Psoas muscle (tissue), 8 donors: ENCODE measurements around the gene GPR142. TPM values are rescaled to one million over a fixed set of nuclear protein-coding genes. Genes with fewer than 3 reads are reported as not detected.

Source experiments
- ATAC-seq, 4 donors: fragments of 200-7000 bp; cut with Tn5 transposase; one replicate each; pipeline ENCODE4 v1.9.1; 2020; ENCODE audit warnings: moderate library complexity in 3 of 4, mild to moderate bottlenecking in 2 of 4
- DNase-seq, 2 donors: peaks; one replicate each; pipeline ENCODE4 v3.0.0-alpha.2; 2020
- H3K27ac ChIP-seq: fragments of 200-600 bp; one replicate; pipeline ENCODE4 v1.8.0; 2022
- H3K27me3 ChIP-seq, 3 donors: fragments of 200-600 bp in 1 of 3; one replicate each; pipeline versions ENCODE4 v1.6.1 to v1.8.0; 2013 to 2022; ENCODE audit warnings: low read length in 2 of 3, mild to moderate bottlenecking in 2 of 3, moderate library complexity in 1 of 3; ENCODE audit not compliant: insufficient read depth in 3 of 3
- H3K36me3 ChIP-seq, 2 donors: fragments of 200-600 bp in 1 of 2; one replicate each; pipeline versions ENCODE4 v1.6.1 to v1.8.0; 2013 to 2022; ENCODE audit warnings: low read depth in 1 of 2, mild to moderate bottlenecking in 1 of 2, moderate library complexity in 1 of 2; ENCODE audit not compliant: insufficient read depth in 1 of 2
- H3K4me1 ChIP-seq: fragments of 200-600 bp; one replicate; pipeline ENCODE4 v1.8.0; 2022
- H3K4me3 ChIP-seq: fragments of 200-600 bp; one replicate; pipeline ENCODE4 v1.8.0; 2022; ENCODE audit warnings: mild to moderate bottlenecking
- H3K9me3 ChIP-seq: fragments of 200-600 bp; one replicate; pipeline ENCODE4 v1.8.0; 2022
- WGBS, 3 donors: extraction: QIAGEN DNeasy Blood & Tissue Kit; methylation state at CpG; one replicate each; pipeline versions ENCODE4 v1.1.6 to v1.1.7; 2013; 5-methylcytosine and 5-hydroxymethylcytosine counted together
- intact Hi-C, 2 donors: fragments of 100-400 bp; cut with DNase I; formaldehyde crosslinking; loops; one replicate each; pipeline versions ENCODE4 v1.11.0 to v1.14.2; 2022
- long read RNA-seq, 2 donors: library from polyadenylated mRNA; unstranded; transcript quantifications; one replicate each; pipeline ENCODE4 v2.0.0, GENCODE V29; 2021
- polyA plus RNA-seq, 3 donors: library from polyadenylated mRNA; stranded (reverse); fragments of 200-250 nt; gene quantifications; one replicate each; pipeline ENCODE4 v1.2.3, GENCODE V29; 2013
- total RNA-seq, 4 donors: library from RNA; stranded (reverse); fragmentation: NEBNext Ultra II Directional in 2 of 4; extraction: Animal tissue kit (Norgen Biotek cat#: 25700) in 2 of 4; gene quantifications; one replicate each; pipeline versions ENCODE4 v1.2.1 to v1.2.4, GENCODE V29; 2021 to 2023
- TF ChIP-seq, protein P1 (sequence below): fragments of 200-600 bp; IDR thresholded peaks from one replicate; pipeline ENCODE4 v1.8.0; 2022; ENCODE audit warnings: antibody characterized with exemption
- donor health status: healthy with polysubstance abuse.
- donor health status: DM: no; HTN: no; CAD: no; lungs with moderate emphysema.
- donor health status: Bipolar disorder and iron deficiency.
- donor health status: healthy.
- donor health status: DM: yes; HTN: yes; CAD: no.
- donor health status: DM: no; HTN: no; CAD: no.
- donor health status: DM: no; HTN: no; CAD: no.
- donor health status: DM: yes; HTN: yes; CAD: no.

GPR142 gene, protein sequence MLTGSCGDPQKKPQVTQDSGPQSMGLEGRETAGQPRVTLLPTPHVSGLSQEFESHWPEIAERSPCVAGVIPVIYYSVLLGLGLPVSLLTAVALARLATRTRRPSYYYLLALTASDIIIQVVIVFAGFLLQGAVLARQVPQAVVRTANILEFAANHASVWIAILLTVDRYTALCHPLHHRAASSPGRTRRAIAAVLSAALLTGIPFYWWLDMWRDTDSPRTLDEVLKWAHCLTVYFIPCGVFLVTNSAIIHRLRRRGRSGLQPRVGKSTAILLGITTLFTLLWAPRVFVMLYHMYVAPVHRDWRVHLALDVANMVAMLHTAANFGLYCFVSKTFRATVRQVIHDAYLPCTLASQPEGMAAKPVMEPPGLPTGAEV
- total RNA-seq = not detected
- polyA plus RNA-seq = not detected
- long read RNA-seq, donor 1 = 0 reads
- long read RNA-seq, donor 2 = 0 reads

DNA sequence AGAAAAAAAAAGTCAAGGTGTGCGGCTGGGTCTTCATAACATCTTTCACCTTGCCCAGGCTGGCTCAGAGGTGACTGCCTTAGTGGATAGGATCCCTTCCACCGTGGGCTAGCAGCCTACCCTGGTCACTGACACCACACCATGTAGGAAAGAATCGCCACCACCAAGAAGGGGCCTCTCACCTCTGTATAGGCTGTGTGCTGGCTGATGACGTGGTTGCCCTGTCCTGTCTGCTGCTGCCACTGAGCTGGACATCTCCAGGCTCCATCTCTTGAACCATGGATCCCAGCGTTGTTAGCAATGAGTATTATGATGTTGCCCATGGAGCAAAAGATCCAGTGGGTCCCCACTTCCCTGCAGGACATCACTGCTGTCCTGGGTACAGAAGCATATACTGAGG, at the start of gene GPR142:
TSS of gene GPR142 (plus strand) at position 301 of the 400 bp plus-strand sequence. CDS start 2,035 bp downstream, outside the sequence.
- Histone ChIP-seq H3K4me1 (no peaks in the 10 kb centered on the region), H3K9me3 (no peaks in the 10 kb centered on the region), H3K36me3 (no peaks in the 10 kb centered on the region), H3K27me3 (no peaks in the 10 kb centered on the region), H3K27ac (no peak within 1 kb of the TSS), H3K4me3 (no peak within 1 kb of the TSS)
- TF ChIP-seq, protein P1, sequence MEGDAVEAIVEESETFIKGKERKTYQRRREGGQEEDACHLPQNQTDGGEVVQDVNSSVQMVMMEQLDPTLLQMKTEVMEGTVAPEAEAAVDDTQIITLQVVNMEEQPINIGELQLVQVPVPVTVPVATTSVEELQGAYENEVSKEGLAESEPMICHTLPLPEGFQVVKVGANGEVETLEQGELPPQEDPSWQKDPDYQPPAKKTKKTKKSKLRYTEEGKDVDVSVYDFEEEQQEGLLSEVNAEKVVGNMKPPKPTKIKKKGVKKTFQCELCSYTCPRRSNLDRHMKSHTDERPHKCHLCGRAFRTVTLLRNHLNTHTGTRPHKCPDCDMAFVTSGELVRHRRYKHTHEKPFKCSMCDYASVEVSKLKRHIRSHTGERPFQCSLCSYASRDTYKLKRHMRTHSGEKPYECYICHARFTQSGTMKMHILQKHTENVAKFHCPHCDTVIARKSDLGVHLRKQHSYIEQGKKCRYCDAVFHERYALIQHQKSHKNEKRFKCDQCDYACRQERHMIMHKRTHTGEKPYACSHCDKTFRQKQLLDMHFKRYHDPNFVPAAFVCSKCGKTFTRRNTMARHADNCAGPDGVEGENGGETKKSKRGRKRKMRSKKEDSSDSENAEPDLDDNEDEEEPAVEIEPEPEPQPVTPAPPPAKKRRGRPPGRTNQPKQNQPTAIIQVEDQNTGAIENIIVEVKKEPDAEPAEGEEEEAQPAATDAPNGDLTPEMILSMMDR = no peak
- WGBS, 3 donors = 85 to 92% (median 86%) methylated on average over 5 of the region's 5 CpGs
- intact Hi-C loops = loop anchor here (5.0 to 10.0 kb wide), 3 partner anchors 125 to 235 kb away; partner anchors contain the start of gene TTYH2 (in 1 of the 2)
- DNase-seq = no peak
- no peak for ATAC-seq

DNA sequence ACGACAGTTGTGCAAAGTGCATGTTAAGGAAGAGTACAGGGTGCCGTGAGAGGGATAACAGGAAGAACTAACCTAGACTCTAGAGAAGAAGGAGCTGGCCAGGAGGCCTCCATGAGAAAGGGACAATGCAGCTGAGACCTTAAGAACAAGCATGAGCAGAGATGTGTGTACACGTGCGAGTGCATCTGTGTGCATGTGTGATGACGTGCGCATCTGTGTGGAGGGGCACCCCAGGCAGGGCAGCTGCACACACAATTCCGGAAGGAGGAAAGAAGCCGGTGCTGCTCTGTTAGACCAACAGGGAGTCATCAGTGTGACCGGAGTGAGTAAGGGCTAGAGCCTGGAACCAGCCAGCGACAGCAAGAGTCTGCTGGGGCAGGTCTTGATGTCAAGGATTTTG, 48.9 kb upstream of the GPR142 start:
- intact Hi-C loops = no loop called here
- ATAC-seq (no peak), DNase-seq (no peak)
- H3K27ac ChIP-seq = no peak overlapping the region
- no peaks in the 10 kb centered on the region for H3K27me3 ChIP-seq
- TF ChIP-seq, protein P1 = no peak
- WGBS, 3 donors = 82 to 91% (median 86%) methylated on average over 10 of the region's 10 CpGs
- H3K9me3 ChIP-seq = no peaks in the 10 kb centered on the region
- no peak overlapping the region for H3K4me3 ChIP-seq
- H3K36me3 ChIP-seq = no peaks in the 10 kb centered on the region
- no peaks in the 10 kb centered on the region for H3K4me1 ChIP-seq

DNA sequence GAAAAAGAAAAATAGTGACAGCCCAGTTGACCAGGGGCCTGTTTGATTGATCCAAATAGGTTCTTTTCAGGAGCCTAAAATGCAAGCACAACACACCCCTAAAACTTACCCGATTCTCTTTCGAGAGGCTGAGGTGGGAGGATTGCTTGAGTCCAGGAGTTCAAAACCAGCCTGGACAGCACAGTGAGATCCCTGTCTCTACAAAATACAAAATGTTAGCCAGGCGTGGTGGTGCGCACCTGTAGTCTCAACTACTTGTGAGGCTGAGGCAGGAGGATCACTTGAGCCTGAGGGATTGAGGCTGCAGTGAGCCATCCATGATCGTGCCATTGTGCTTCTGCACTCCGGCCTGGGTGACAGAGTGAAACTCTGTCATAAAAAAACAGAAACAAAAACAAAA, 42.8 kb upstream of the GPR142 start:
- H3K4me3 ChIP-seq = no peak overlapping the region
- H3K9me3 ChIP-seq = no peaks in the 10 kb centered on the region
- ATAC-seq (no peak), DNase-seq (no peak)
- H3K27me3 ChIP-seq = no peaks in the 10 kb centered on the region
- H3K36me3 ChIP-seq = no peaks in the 10 kb centered on the region
- peaks cover 14% of the 10 kb centered on the region for H3K4me1 ChIP-seq
- 84 to 97% (median 96%) methylated on average over 6 of the region's 6 CpGs for WGBS, 3 donors
- intact Hi-C loops = no loop called here
- H3K27ac ChIP-seq = no peak overlapping the region
- TF ChIP-seq, protein P1 = no peak

DNA sequence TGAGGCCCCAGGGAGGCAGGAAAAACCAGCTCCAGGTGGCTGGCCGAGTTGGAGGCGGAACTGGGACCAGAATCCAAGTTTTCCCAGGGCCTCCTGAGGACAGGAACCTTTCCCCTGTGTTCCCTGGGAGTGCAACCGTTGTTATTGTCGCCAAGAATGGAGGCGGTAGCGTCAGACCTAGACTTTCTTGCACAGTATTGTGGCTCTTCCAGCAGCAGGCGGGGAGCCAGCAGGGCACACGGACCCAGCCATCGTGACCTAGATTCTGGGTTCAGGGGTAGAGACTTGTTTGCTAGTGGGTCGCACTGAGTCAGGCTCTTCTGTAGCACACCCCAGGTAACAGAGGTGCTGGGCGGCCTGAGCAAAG, 41.9 kb upstream of the GPR142 start:
- no peaks in the 10 kb centered on the region for H3K36me3 ChIP-seq
- H3K4me1 ChIP-seq = peaks cover 14% of the 10 kb centered on the region
- no peak overlapping the region for H3K27ac ChIP-seq
- H3K4me3 ChIP-seq = peak overlapping the region; percentile 68
- TF ChIP-seq, protein P1 = no peak
- no peaks in the 10 kb centered on the region for H3K9me3 ChIP-seq
- 17 to 23% (median 20%) methylated on average over 11 of the region's 11 CpGs for WGBS, 3 donors
- intact Hi-C loops = no loop called here
- ATAC-seq (peak; percentile 18 to 76 (median 56)), DNase-seq (peak in 1 of 2 donors; percentile 66)
- no peaks in the 10 kb centered on the region for H3K27me3 ChIP-seq
